Mammary epithelial cell (primary cell): ENCODE data around the gene SCAI.

Experiments used
- CTCF ChIP-seq, 2 donors: IDR thresholded peaks in 1 of 2; conservative IDR thresholded peaks in 1 of 2; 2 replicates each; pipeline ENCODE4 v1.5.1; 2011 to 2012; ENCODE audit warnings: inconsistent platforms in 2 of 2, low read length in 2 of 2, mild to moderate bottlenecking in 2 of 2, control low read depth in 1 of 2, low read depth in 1 of 2; ENCODE audit not compliant: insufficient read depth in 1 of 2; ENCODE audit errors: extremely low read depth in 1 of 2
- EZH2 ChIP-seq: IDR thresholded peaks from 2 replicates; pipeline ENCODE4 v1.6.1; 2012; ENCODE audit warnings: low read length, inconsistent platforms, borderline replicate concordance

DNA sequence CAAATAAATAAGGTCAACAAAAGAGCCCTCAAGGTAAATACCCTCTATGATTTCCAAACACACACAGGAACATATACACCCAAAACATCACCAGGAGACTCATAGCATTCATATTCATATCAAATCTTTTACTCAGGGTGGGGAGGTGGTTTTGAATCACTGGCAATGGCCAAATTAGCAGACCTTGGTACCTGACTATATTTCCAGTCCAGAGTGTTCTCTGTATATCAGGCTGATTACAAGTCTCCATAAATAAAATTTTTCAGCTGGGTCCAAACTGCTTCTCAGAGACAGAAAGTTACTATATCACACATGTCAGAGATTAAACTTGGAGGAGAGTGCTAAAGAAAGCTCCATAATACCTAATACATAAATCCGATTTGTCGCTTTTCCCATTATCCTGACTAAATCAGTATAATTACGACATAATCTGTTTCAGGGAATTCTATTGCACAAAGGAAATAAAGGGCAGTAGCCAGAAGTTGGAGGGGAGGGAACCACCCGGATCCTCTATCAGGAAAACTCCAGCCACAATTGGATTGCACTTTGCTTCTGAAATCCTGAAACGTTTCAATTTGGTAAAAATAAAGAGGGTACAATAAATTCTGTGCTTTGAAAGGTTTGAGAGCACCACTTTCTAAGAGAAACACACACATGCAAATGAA, 195.5 kb downstream of the SCAI start:
- no peak for TF ChIP-seq CTCF (conservative IDR thresholded peaks at IDR 0.05 in 1 of 2, IDR thresholded peaks at IDR 0.05 in 1 of 2; ENCODE audit: extremely low read depth in 1 of 2, insufficient read depth in 1 of 2, low read depth in 1 of 2, low read length in 2 of 2)
- no peak for TF ChIP-seq EZH2
